22Rv1 (cell line): Measurements from ENCODE around the gene SIRPG.

Source experiments
- CTCF ChIP-seq: fragments of 450-650 bp; IDR thresholded peaks from 2 replicates; pipeline ENCODE4 v1.5.1; 2017; ENCODE audit warnings: mild to moderate bottlenecking
- ZFX ChIP-seq: fragments of 450-650 bp; IDR thresholded peaks from 2 replicates; pipeline ENCODE4 v1.6.1; 2017; ENCODE audit warnings: antibody characterized with exemption, borderline replicate concordance

DNA sequence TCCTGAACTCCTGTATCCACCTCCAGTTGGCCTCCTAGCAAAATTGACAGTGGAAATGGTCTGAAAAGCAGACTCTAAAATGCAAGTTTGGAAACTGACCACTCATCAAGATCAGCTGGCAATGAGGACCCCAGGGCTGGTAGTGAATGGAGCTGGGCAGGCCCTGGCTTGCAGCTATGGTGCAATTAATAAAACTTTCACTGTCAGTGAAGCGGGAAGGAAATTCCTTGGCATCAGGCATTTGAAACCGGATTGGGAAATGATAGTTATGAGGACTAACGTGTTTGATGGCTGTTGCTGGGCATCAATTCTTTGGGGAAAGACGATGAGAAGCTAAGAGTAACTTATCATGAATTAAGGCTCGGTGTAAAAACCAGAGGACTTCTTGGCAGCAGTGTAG lies 56.8 kb downstream of the SIRPG start:
- TF ChIP-seq CTCF (no peak), ZFX (no peak)
